ENCODE data around the gene LRRC8A.

LRRC8A gene

DNA sequence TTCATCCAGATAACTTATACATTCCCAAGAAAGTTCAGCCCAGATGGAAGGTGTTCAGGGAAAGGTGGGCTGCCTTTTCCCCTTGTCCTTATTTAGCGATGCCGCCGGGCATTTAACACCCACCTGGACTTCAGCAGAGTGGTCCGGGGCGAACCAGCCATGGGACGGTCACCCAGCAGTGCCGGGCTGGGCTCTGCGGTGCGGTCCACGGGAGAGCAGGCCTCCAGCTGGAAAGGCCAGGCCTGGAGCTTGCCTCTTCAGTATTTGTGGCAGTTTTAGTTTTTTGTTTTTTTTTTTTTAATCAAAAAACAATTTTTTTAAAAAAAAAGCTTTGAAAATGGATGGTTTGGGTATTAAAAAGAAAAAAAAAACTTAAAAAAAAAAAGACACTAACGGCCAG is 34.8 kb downstream of the LRRC8A start:
- Histone ChIP-seq H3K4me3 (ENCODE audit: low read length) (no peak overlapping the region), H2AFZ (ENCODE audit: low read depth, low read length) (no peak overlapping the region), H3K9ac (ENCODE audit: low read length) (no peak overlapping the region), H4K20me1 (ENCODE audit: insufficient read depth, low read length) (peaks cover under 1% of the 10 kb centered on the region; the same call in 1 of the 2 replicates), H3K9me3 (ENCODE audit: insufficient read depth, low read length) (no peaks in the 10 kb centered on the region), H3K36me3 (replicated peaks; ENCODE audit: low read depth, low read length) (no peaks in the 10 kb centered on the region), H3K4me1 (ENCODE audit: low read length) (peaks cover 12% of the 10 kb centered on the region), H3K27ac (ENCODE audit: low read length) (no peak overlapping the region), H3K79me2 (ENCODE audit: low read length) (peaks cover 4% of the 10 kb centered on the region; the same call in 1 of the 2 replicates), H3K4me2 (ENCODE audit: low read length) (no peak overlapping the region), H3K27me3 (ENCODE audit: low read depth, low read length) (no peaks in the 10 kb centered on the region)
- TF ChIP-seq CTCF (IDR thresholded peaks at IDR 0.05; ENCODE audit: low read depth, low read length) = no peak

- Histone ChIP-seq H3K27me3 (ENCODE audit: low read depth, low read length) (no peaks in the 10 kb centered on the region), H3K4me2 (ENCODE audit: low read length) (no peak overlapping the region), H3K4me1 (ENCODE audit: low read length) (peaks cover 12% of the 10 kb centered on the region), H3K9me3 (ENCODE audit: insufficient read depth, low read length) (no peaks in the 10 kb centered on the region), H3K9ac (ENCODE audit: low read length) (no peak overlapping the region), H3K36me3 (replicated peaks; ENCODE audit: low read depth, low read length) (no peaks in the 10 kb centered on the region), H3K79me2 (ENCODE audit: low read length) (peaks cover 7% of the 10 kb centered on the region; the same call in 1 of the 2 replicates), H3K4me3 (ENCODE audit: low read length) (no peak overlapping the region), H3K27ac (ENCODE audit: low read length) (no peak overlapping the region), H2AFZ (ENCODE audit: low read depth, low read length) (no peak overlapping the region), H4K20me1 (ENCODE audit: insufficient read depth, low read length) (no peaks in the 10 kb centered on the region)
- TF ChIP-seq CTCF (IDR thresholded peaks at IDR 0.05; ENCODE audit: low read depth, low read length) = no peak
- no peak for TF ChIP-seq EZH2phosphoT487 (IDR thresholded peaks at IDR 0.05; ENCODE audit: low read depth)
Measured at GRCh38 chr9:128917151-128917849, 35.4 kb downstream of the LRRC8A start.

DNA sequence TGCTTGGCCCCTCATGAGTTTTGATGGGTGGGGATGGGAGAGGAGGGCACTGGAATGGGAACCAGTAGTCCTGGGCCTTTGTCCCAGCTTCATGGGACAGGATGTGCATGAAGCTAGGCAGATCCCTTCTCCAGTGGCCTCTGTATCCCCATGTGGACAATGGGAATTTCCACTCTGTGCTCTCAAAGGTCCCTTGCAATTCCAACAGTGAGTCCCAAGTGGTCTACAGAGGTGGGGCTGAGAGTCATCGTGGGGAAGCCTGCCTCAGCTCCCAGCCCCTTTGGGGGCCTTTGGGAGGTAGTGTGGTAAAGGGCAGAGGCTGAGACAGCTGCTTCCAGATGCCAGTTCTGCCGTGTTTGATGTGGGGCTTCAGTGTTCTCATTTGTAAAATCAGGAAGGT is 37.0 kb downstream of the LRRC8A start:
- H3K27ac ChIP-seq (ENCODE audit: low read length) = no peak overlapping the region

More for the DNA sequence above, 37.0 kb downstream of the LRRC8A start:
- Histone ChIP-seq H3K27me3 (ENCODE audit: low read depth, low read length) (no peaks in the 10 kb centered on the region), H3K4me3 (ENCODE audit: low read length) (no peak overlapping the region), H2AFZ (ENCODE audit: low read depth, low read length) (no peak overlapping the region), H3K9ac (ENCODE audit: low read length) (no peak overlapping the region), H4K20me1 (ENCODE audit: insufficient read depth, low read length) (no peaks in the 10 kb centered on the region), H3K9me3 (ENCODE audit: insufficient read depth, low read length) (no peaks in the 10 kb centered on the region), H3K4me1 (ENCODE audit: low read length) (peaks cover 16% of the 10 kb centered on the region), H3K79me2 (ENCODE audit: low read length) (peaks cover 7% of the 10 kb centered on the region; the same call in 1 of the 2 replicates), H3K4me2 (ENCODE audit: low read length) (no peak overlapping the region), H3K36me3 (replicated peaks; ENCODE audit: low read depth, low read length) (no peaks in the 10 kb centered on the region)
- TF ChIP-seq CTCF (IDR thresholded peaks at IDR 0.05; ENCODE audit: low read depth, low read length) (no peak), EZH2phosphoT487 (IDR thresholded peaks at IDR 0.05; ENCODE audit: low read depth) (no peak)

Measured in OCI-LY3 (cell line).